RWPE2 (cell line): Measurements from ENCODE around the gene PAK6.
A peak's percentile ranks its signal among the peaks of the same experiment; 100 is the strongest.

ENCODE experiments used
- ATAC-seq: fragments of 200-7000 bp; cut with Tn5 transposase; 3 replicates; pipeline ENCODE4 v1.9.1; 2021; ENCODE audit warnings: low read depth
- DNase-seq: peaks from one replicate; pipeline ENCODE4 v3.0.0-alpha.2; 2020; ENCODE audit warnings: low spot score
- H3K27ac ChIP-seq: fragments of 450-650 bp; 2 replicates; pipeline ENCODE4 v1.5.1; 2017; ENCODE audit warnings: mild to moderate bottlenecking; ENCODE audit not compliant: poor library complexity, severe bottlenecking
- H3K27me3 ChIP-seq: fragments of 250-450 bp; sonication (Bioruptor Pico); 2 replicates; pipeline ENCODE4 v1.5.1; 2021; ENCODE audit warnings: mild to moderate bottlenecking, moderate library complexity; ENCODE audit not compliant: insufficient read depth, poor library complexity, severe bottlenecking
- H3K36me3 ChIP-seq: fragments of 250-450 bp; sonication (Bioruptor Pico); 2 replicates; pipeline ENCODE4 v1.5.1; 2020; ENCODE audit warnings: low read depth, mild to moderate bottlenecking, moderate library complexity
- H3K4me1 ChIP-seq: fragments of 250-450 bp; sonication (Bioruptor Pico); 2 replicates; pipeline ENCODE4 v1.5.1; 2021; ENCODE audit warnings: mild to moderate bottlenecking, moderate library complexity; ENCODE audit not compliant: insufficient read depth, poor library complexity, severe bottlenecking
- H3K4me3 ChIP-seq: fragments of 250-450 bp; sonication (Bioruptor Pico); 2 replicates; pipeline ENCODE4 v1.5.1; 2021; ENCODE audit warnings: mild to moderate bottlenecking, moderate library complexity; ENCODE audit not compliant: severe bottlenecking
- H3K9me3 ChIP-seq: fragments of 250-450 bp; sonication (Bioruptor Pico); 2 replicates; pipeline ENCODE4 v1.5.1; 2021; ENCODE audit warnings: mild to moderate bottlenecking, moderate library complexity; ENCODE audit not compliant: severe bottlenecking
- CTCF ChIP-seq: fragments of 450-650 bp; IDR thresholded peaks from one replicate; pipeline ENCODE4 v1.5.1; 2017; ENCODE audit warnings: mild to moderate bottlenecking, moderate library complexity; ENCODE audit not compliant: poor library complexity, severe bottlenecking

Gene PAK6

DNA sequence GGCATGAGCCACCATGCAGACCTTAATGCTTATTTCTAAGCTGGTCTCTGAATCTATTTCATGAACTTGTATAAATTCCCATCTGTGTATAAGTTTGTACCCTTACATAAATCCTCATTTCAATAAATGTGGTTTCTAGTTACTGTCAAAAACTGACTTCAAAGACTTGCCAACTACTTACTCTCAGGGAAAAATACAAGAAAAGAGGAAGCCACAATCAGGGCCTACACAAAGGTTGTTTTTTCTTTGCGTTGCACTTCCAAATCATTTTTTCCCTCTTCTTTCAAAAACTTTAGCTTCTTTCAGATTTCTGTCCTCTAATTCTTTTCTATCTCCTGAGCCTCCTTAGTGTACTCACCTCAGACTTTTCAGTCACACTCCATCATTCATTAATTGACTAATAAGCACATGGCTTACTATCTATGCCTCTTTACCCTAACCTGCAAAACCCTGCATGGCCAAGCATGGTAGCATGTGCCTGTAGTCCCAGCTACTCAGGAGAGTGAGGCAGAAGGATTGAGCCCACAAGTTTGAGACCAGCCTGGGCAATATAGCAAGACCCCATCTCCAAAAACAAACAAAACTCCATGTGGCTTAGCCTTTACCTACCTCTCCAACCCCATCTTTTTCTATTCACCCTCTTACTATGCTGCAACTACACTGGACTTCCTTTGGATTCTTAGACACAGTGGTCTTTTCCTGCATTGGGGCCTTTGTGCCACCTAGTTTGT lies 40.3 kb upstream of the PAK6 start:
- Histone ChIP-seq H3K4me3 (no peak overlapping the region), H3K27me3 (no peaks in the 10 kb centered on the region), H3K27ac (no peak overlapping the region), H3K4me1 (no peaks in the 10 kb centered on the region), H3K36me3 (peaks cover 97% of the 10 kb centered on the region), H3K9me3 (no peaks in the 10 kb centered on the region)
- DNase-seq (no peak), ATAC-seq (no peak)
- TF ChIP-seq CTCF: no peak

- no peak for TF ChIP-seq CTCF
- no peak for DNase-seq
- H3K4me3 ChIP-seq: no peak overlapping the region
- no peak overlapping the region for H3K27ac ChIP-seq
- H3K27me3 ChIP-seq: no peaks in the 10 kb centered on the region
- no peaks in the 10 kb centered on the region for H3K9me3 ChIP-seq
- peaks cover 97% of the 10 kb centered on the region for H3K36me3 ChIP-seq
- ATAC-seq: no peak
- no peaks in the 10 kb centered on the region for H3K4me1 ChIP-seq
Measured at GRCh38 chr15:40204100-40204499, 34.8 kb upstream of the PAK6 start.

DNA sequence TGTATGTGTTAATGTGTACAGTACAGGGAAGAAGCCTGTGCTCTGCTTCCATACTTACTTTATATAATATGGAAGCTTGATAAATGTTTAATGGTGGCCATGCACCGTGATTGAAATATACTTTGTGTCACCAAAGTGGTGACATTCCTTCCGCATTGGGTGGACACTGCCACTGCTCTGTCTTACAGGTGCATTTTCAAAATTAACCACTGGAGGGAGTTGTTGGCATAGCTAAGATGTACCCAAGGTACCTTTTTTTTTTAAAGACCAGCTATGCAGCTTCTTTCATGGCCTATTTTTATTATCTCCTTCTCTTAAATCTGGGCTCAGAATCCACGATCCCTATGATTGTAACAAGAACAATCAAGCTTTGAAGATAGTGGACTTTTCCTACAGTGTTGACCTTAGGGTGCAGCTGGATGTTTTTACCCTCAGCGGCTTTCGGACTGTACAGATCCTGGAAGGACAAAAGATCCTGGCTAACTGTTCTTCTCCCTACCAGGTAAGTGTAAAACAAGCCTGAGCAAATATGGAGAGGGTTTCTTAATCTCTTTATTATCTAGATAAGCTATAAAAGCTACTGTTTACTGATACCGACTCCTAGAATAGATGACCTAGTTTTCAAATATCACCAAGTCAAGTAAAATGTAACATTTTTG lies 21.6 kb upstream of the PAK6 start:
- H3K4me1 ChIP-seq: no peaks in the 10 kb centered on the region
- no peak overlapping the region for H3K27ac ChIP-seq
- H3K36me3 ChIP-seq: peaks cover 91% of the 10 kb centered on the region
- ATAC-seq (peak; percentile 78), DNase-seq (no peak)
- TF ChIP-seq CTCF: peak; percentile 99
- H3K9me3 ChIP-seq: no peaks in the 10 kb centered on the region
- H3K4me3 ChIP-seq: no peak overlapping the region
- H3K27me3 ChIP-seq: no peaks in the 10 kb centered on the region

- Histone ChIP-seq H3K9me3 (no peaks in the 10 kb centered on the region), H3K4me1 (no peaks in the 10 kb centered on the region), H3K27me3 (no peaks in the 10 kb centered on the region), H3K36me3 (peaks cover 88% of the 10 kb centered on the region), H3K27ac (no peak overlapping the region), H3K4me3 (no peak overlapping the region)
- DNase-seq (no peak), ATAC-seq (no peak)
- no peak for TF ChIP-seq CTCF
Measured at GRCh38 chr15:40219801-40220200, 19.1 kb upstream of the PAK6 start.

- Histone ChIP-seq H3K36me3 (peaks cover 93% of the 10 kb centered on the region), H3K4me1 (no peaks in the 10 kb centered on the region), H3K27me3 (no peaks in the 10 kb centered on the region), H3K27ac (no peak overlapping the region), H3K4me3 (no peak overlapping the region), H3K9me3 (no peaks in the 10 kb centered on the region)
- TF ChIP-seq CTCF: no peak
- ATAC-seq (no peak), DNase-seq (no peak)
Measured at GRCh38 chr15:40222131-40222530, 16.7 kb upstream of the PAK6 start.
